ENCODE data around the gene ITGAE.
A peak's percentile ranks its signal among the peaks of the same experiment; 100 is the strongest.

Gene ITGAE

DNA sequence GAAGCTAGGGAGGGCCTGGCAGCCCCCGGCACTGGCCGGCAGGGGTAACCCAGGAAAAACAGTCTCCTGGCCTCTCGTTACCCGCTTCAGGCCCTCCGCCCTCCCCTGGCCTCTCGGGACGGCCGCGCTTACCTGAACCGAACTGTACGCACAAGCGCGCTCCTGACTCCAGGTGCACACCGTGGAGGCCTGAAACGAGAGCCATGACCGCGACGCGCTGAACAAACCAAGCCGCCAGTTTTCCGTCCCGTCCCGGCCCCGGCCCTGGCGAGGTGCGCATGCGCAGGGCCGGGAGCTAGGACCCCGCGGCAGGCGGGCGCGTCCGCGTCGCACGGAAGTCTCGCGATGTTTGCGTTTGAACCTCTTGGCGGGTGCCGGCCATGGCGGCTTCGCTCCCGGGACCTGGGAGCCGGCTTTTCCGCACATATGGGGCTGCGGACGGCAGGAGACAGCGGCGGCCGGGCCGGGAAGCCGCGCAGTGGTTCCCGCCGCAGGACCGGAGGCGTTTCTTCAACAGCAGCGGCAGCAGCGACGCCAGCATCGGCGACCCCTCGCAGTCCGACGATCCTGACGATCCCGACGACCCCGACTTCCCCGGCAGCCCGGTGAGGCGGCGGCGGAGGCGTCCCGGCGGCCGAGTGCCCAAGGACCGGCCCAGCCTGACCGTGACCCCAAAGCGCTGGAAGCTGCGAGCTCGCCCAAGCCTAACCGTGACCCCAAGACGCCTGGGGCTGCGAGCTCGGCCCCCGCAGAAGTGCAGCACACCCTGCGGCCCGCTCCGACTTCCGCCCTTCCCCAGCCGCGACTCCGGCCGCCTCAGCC, 77.2 kb downstream of the ITGAE start, which contains the start of gene HASPIN (continued):
- TF ChIP-seq ZBTB7A (tag by site-specific recombination; IDR thresholded peaks at IDR 0.05; ENCODE audit: low read depth) (no peak), ZNF514 (tag by site-specific recombination; IDR thresholded peaks at IDR 0.05) (no peak), OVOL3 (tag by site-specific recombination; IDR thresholded peaks at IDR 0.05) (no peak), ZNF791 (tag by site-specific recombination; IDR thresholded peaks at IDR 0.05) (no peak), ZNF416 (tag by site-specific recombination; IDR thresholded peaks at IDR 0.05) (no peak), ZNF121 (tag by site-specific recombination; IDR thresholded peaks at IDR 0.05) (no peak), ZNF138 (tag by site-specific recombination; IDR thresholded peaks at IDR 0.05; ENCODE audit: borderline replicate concordance) (no peak)

DNA sequence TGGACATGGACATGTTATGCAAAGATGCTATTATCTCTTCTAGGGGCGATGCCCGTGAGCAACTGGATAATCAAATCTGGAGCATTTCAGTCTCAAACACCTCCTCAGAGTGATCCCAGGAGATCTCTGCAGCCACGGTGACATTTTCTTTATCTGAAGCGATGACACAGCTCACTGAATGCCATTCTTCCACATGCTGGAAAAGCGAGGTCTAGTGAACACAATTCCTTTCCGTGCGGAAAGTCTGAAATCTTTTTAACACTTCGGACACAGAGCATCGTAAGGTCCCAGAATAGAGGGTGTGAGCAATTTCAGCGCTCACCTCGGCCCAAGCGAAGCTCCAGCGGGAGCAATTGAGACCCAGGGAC, 77.8 kb downstream of the ITGAE start:
- H3K27ac ChIP-seq (ENCODE audit: extremely low read depth, low read depth, low read length), result peak overlapping the region; percentile 78

DNA sequence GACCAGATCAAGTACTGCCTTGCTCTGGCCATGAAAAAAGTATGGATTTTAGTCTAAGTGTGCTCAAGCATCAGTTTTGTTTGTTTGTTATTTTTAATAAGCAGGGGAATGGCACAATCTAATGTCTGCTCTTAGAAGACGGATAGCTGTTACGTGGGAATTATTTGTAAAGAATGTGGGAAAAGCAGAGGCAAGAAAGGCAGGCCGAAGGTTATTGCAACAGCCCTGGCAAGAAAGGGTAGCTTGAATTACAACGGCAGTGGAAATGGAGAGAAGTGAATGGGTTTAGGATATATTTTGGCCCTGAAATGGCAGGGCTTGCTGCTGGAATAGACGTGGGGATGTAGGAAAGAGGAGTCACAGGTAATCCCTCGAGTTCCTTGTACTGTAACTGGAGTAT, 78.3 kb downstream of the ITGAE start:
- H3K27ac ChIP-seq (ENCODE audit: extremely low read depth, low read depth, low read length), result 0 out of 2 replicates have a peak overlapping the region, but pooled peaks have one; percentile 78
- POLR2A ChIA-PET, result interaction anchor here (0.6 to 2.5 kb wide), 12 partner anchors 8 to 674 kb away, joined by 3 to 20 read pairs (median 5); partner anchors contain the start of genes CTNS, EMC6 and SHPK
- H3K9me3 ChIP-seq (ENCODE audit: control insufficient read depth, insufficient read depth, low read depth, low read length), result no peaks in the 10 kb centered on the region
- H3K4me3 ChIP-seq (ENCODE audit: low read depth, low read length), result peak overlapping the region; percentile 94
- peaks cover 58 to 67% of the 10 kb centered on the region in 2 experiments for H3K36me3 ChIP-seq (ENCODE audit: control insufficient read depth in 2 of 2, insufficient read depth in 1 of 2, low read length in 2 of 2)
- CTCF ChIA-PET, result interaction anchor here (0.6 to 8.4 kb wide), 9 partner anchors 11 to 674 kb away, joined by 3 to 84 read pairs (median 4); no protein-coding TSS in a partner anchor
- H3K4me1 ChIP-seq (ENCODE audit: control insufficient read depth, insufficient read depth, low read length), result peaks cover 6% of the 10 kb centered on the region
- TF ChIP-seq TCF7L2 (IDR thresholded peaks at IDR 0.05; ENCODE audit: borderline replicate concordance, low read depth, low read length) (no peak), ZNF132 (tag by site-specific recombination; IDR thresholded peaks at IDR 0.05; ENCODE audit: borderline replicate concordance) (no peak), ZNF146 (tag by site-specific recombination; IDR thresholded peaks at IDR 0.05) (0 out of 2 replicates have a peak, but pooled peaks have one; percentile 3)

More for the DNA sequence above, 77.8 kb downstream of the ITGAE start:
- TF ChIP-seq ZNF155 (tag by site-specific recombination; IDR thresholded peaks at IDR 0.05), result no peak
- 0 out of 2 replicates have a peak, but pooled peaks have one; percentile 1 for TF ChIP-seq ZNF37A (tag by site-specific recombination; IDR thresholded peaks at IDR 0.05)
- 0 out of 2 replicates have a peak, but pooled peaks have one; percentile 34 for TF ChIP-seq GLI4 (tag by site-specific recombination; IDR thresholded peaks at IDR 0.05)
- POLR2A ChIA-PET, result interaction anchor here (0.6 to 2.5 kb wide), 16 partner anchors 8 to 852 kb away, joined by 3 to 20 read pairs (median 5); partner anchors contain the start of genes CTNS, EMC6, P2RX5 and SHPK
- Histone ChIP-seq H3K4me1 (ENCODE audit: control insufficient read depth, insufficient read depth, low read length) (peaks cover 6% of the 10 kb centered on the region), H3K4me3 (ENCODE audit: low read depth, low read length) (peak overlapping the region; percentile 94), H3K9me3 (ENCODE audit: control insufficient read depth, insufficient read depth, low read depth, low read length) (no peaks in the 10 kb centered on the region), H3K36me3 (ENCODE audit: control insufficient read depth in 2 of 2, insufficient read depth in 1 of 2, low read length in 2 of 2) (peaks cover 56 to 67% of the 10 kb centered on the region in 2 experiments)
- CTCF ChIA-PET, result interaction anchor here (0.7 to 8.4 kb wide), 7 partner anchors 9 to 283 kb away, joined by 3 to 84 read pairs (median 8); no protein-coding TSS in a partner anchor

DNA sequence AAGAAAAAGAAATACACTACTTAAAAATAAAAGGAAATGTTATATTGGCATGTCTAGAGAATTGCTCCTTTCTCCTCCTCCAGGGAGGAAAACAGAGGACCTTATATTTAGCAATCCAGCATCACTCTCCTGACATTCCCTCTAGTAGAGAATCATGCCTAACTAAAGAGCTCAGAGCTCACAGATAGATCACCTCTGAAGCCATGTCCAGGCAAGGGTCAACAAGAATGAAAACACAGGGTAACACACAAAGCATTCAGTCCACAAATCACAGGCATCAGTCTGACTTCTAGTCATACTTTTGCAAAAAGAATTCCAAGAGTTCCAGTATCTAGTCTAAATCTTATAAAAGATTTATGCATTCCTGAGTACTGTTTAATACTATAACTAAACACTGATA, 81.7 kb downstream of the ITGAE start:
- Histone ChIP-seq H3K4me3 (ENCODE audit: low read depth, low read length) (no peak overlapping the region), H3K9me3 (ENCODE audit: control insufficient read depth, insufficient read depth, low read depth, low read length) (no peaks in the 10 kb centered on the region), H3K36me3 (ENCODE audit: control insufficient read depth in 2 of 2, insufficient read depth in 1 of 2, low read length in 2 of 2) (peaks cover 68 to 73% of the 10 kb centered on the region in 2 experiments), H3K27ac (ENCODE audit: extremely low read depth, low read depth, low read length) (no peak overlapping the region), H3K4me1 (ENCODE audit: control insufficient read depth, insufficient read depth, low read length) (no peaks in the 10 kb centered on the region)
- POLR2A ChIA-PET, result interaction anchor here (0.6 kb wide), 1 partner anchor 20 kb away, joined by 4 read pairs; no protein-coding TSS in a partner anchor
- TF ChIP-seq ZBTB17 (tag by site-specific recombination; IDR thresholded peaks at IDR 0.05) (no peak), ZFP41 (tag by site-specific recombination; IDR thresholded peaks at IDR 0.05; ENCODE audit: borderline replicate concordance) (no peak), ZNF274 (IDR thresholded peaks at IDR 0.05; ENCODE audit: low read length) (no peak), ZNF274 (tag by site-specific recombination; IDR thresholded peaks at IDR 0.05; ENCODE audit: borderline replicate concordance) (no peak), ZNF23 (tag by site-specific recombination; IDR thresholded peaks at IDR 0.05; ENCODE audit: borderline replicate concordance) (no peak), KLF7 (tag by site-specific recombination; IDR thresholded peaks at IDR 0.05; ENCODE audit: borderline replicate concordance) (no peak), EGR2 (tag by site-specific recombination; IDR thresholded peaks at IDR 0.05; ENCODE audit: low read depth) (no peak)
- TF ChIP-seq, protein P1, sequence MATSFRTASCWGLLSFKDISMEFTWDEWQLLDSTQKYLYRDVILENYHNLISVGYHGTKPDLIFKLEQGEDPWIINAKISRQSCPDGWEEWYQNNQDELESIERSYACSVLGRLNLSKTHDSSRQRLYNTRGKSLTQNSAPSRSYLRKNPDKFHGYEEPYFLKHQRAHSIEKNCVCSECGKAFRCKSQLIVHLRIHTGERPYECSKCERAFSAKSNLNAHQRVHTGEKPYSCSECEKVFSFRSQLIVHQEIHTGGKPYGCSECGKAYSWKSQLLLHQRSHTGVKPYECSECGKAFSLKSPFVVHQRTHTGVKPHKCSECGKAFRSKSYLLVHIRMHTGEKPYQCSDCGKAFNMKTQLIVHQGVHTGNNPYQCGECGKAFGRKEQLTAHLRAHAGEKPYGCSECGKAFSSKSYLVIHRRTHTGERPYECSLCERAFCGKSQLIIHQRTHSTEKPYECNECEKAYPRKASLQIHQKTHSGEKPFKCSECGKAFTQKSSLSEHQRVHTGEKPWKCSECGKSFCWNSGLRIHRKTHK (tag by site-specific recombination; IDR thresholded peaks at IDR 0.05), result no peak
- TF ChIP-seq, protein P2, sequence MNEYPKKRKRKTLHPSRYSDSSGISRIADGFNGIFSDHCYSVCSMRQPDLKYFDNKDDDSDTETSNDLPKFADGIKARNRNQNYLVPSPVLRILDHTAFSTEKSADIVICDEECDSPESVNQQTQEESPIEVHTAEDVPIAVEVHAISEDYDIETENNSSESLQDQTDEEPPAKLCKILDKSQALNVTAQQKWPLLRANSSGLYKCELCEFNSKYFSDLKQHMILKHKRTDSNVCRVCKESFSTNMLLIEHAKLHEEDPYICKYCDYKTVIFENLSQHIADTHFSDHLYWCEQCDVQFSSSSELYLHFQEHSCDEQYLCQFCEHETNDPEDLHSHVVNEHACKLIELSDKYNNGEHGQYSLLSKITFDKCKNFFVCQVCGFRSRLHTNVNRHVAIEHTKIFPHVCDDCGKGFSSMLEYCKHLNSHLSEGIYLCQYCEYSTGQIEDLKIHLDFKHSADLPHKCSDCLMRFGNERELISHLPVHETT (tag by site-specific recombination; IDR thresholded peaks at IDR 0.05), result no peak
- CTCF ChIA-PET, result interaction anchor here (0.5 to 0.7 kb wide), 2 partner anchors 13 to 808 kb away, joined by 3 read pairs; no protein-coding TSS in a partner anchor

Measured in HEK293 (cell line).